Colonic mucosa (tissue), 4 donors: ENCODE data around the gene CRISPLD2. TPM values are rescaled to one million over a fixed set of nuclear protein-coding genes. Genes with fewer than 3 reads are reported as not detected.

Source experiments
- DNase-seq: peaks from one replicate; pipeline ENCODE4 v3.0.0-alpha.2; 2020
- H3K27ac ChIP-seq: fragments of 200-600 bp; one replicate; pipeline ENCODE4 v1.8.0; 2021
- H3K27me3 ChIP-seq: fragments of 200-600 bp; one replicate; pipeline ENCODE4 v1.8.0; 2021
- H3K36me3 ChIP-seq: fragments of 200-600 bp; one replicate; pipeline ENCODE4 v1.8.0; 2021
- H3K4me1 ChIP-seq: fragments of 200-600 bp; one replicate; pipeline ENCODE4 v1.8.0; 2021; ENCODE audit warnings: mild to moderate bottlenecking
- H3K4me3 ChIP-seq: fragments of 200-600 bp; one replicate; pipeline ENCODE4 v1.8.0; 2021
- H3K9ac ChIP-seq, 2 donors: one replicate each; pipeline ENCODE4 v1.7.0; 2013; ENCODE audit warnings: control low read depth in 2 of 2, low read depth in 2 of 2, low read length in 2 of 2
- H3K9me3 ChIP-seq: fragments of 200-600 bp; one replicate; pipeline ENCODE4 v1.8.0; 2021
- intact Hi-C: fragments of 100-400 bp; cut with DNase I; formaldehyde crosslinking; loops from one replicate; pipeline ENCODE4 v1.14.1; 2022
- total RNA-seq, 2 donors: library from RNA; stranded (reverse); fragmentation: NEBNext Ultra II Directional in 1 of 2; extraction: Animal tissue kit (Norgen Biotek cat#: 25700) in 1 of 2; gene quantifications; one replicate each; pipeline ENCODE4 v1.2.1, GENCODE V29; 2021
- TF ChIP-seq, protein P1 (sequence below): fragments of 200-600 bp; IDR thresholded peaks from one replicate; pipeline ENCODE4 v1.8.0; 2022; ENCODE audit warnings: antibody characterized with exemption, mild to moderate bottlenecking
- donor health status: healthy.
- donor health status: DM: no; HTN: no; CAD: no.
- donor health status: DM: no; HTN: no; CAD: no.

The CRISPLD2 gene
- total RNA-seq, 2 donors from 2014 or later = 10.4 to 37.9 TPM

DNA sequence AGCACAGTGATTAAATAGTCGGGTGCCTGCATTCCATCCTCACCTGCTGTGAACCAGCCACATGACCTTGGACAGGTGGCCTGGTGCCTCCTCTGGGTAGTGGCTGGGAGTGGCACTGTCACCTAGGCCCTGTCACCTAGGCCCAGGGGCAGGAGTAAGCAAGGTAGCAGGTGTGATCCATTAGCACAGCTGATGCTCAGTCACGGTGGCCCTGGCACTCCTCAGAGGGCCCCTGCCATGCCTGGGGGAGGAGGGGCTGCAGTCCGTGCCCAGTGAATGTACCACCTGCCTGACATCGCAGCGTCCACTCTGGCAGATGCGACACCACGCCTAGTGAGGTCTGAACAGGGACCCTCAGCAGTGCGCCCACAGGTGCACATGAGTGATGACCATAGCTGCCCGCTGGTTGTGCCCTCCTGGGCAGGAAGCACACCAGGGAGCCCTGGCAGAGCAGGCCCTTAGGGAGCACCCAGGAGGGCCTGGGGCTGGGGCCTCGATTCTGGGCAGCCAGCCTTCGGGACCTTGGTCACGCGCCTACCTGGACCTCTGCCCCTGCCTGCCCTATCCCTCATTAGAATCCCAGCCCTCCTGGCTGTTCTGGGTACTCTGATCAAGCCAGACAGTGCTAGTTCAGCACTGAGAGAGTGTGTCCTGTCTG lies 33.1 kb upstream of the CRISPLD2 start:
- TF ChIP-seq, protein P1, sequence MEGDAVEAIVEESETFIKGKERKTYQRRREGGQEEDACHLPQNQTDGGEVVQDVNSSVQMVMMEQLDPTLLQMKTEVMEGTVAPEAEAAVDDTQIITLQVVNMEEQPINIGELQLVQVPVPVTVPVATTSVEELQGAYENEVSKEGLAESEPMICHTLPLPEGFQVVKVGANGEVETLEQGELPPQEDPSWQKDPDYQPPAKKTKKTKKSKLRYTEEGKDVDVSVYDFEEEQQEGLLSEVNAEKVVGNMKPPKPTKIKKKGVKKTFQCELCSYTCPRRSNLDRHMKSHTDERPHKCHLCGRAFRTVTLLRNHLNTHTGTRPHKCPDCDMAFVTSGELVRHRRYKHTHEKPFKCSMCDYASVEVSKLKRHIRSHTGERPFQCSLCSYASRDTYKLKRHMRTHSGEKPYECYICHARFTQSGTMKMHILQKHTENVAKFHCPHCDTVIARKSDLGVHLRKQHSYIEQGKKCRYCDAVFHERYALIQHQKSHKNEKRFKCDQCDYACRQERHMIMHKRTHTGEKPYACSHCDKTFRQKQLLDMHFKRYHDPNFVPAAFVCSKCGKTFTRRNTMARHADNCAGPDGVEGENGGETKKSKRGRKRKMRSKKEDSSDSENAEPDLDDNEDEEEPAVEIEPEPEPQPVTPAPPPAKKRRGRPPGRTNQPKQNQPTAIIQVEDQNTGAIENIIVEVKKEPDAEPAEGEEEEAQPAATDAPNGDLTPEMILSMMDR = no peak
- peak overlapping the region in 1 of 2 donors; percentile 21 for H3K9ac ChIP-seq
- no peaks in the 10 kb centered on the region for H3K27me3 ChIP-seq
- no peaks in the 10 kb centered on the region for H3K36me3 ChIP-seq
- intact Hi-C loops = no loop called here
- H3K4me3 ChIP-seq = no peak overlapping the region
- DNase-seq = peak; percentile 36
- H3K4me1 ChIP-seq = peaks cover 14% of the 10 kb centered on the region
- no peaks in the 10 kb centered on the region for H3K9me3 ChIP-seq
- H3K27ac ChIP-seq = no peak overlapping the region

DNA sequence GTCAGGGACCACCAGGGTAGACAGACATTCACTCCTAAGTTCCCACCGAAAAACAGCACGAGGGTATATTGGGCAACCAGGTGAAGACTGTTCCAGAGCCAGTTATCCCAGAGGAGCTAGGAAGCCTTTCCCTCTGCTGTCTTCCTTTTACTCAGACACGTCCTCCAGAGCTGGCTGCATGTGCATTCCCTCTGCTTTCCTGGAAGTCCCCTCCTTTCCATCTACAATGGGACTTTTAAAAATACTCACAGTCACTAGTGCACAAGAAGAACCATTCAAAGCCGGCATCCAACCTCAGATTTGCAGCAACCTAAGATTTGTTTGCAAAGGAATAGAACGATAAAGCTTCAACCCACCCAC lies 32.5 kb upstream of the CRISPLD2 start:
- TF ChIP-seq, protein P1 = no peak
- peaks cover 14% of the 10 kb centered on the region for H3K4me1 ChIP-seq
- no peak overlapping the region for H3K27ac ChIP-seq
- no peak overlapping the region for H3K9ac ChIP-seq
- no peak for DNase-seq
- no peak overlapping the region for H3K4me3 ChIP-seq
- no peaks in the 10 kb centered on the region for H3K36me3 ChIP-seq
- no peaks in the 10 kb centered on the region for H3K9me3 ChIP-seq
- no peaks in the 10 kb centered on the region for H3K27me3 ChIP-seq
- intact Hi-C loops = no loop called here

DNA sequence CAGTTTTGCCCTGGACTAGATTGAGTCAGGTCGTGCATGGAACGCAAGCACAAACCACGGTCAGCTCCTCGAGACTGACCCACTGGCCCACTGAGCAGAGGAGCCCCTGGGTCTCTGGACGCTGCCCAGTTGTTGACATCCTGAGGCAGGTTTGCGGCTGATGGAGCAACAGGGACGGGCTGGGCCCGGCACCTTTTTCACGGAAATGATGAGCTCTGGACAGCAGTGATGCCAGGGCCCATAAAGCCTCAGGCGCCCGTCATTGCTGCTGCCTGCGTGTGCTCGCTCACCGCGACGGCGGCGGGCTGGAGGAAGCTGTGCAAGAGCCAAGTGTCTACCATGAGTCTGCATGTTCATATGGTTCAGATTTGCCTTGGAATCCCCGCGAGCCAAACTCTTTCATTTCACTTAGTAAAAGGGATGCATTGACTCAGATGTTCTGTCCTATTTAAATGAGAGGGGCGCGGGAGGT lies 30.8 kb upstream of the CRISPLD2 start:
- intact Hi-C loops = no loop called here
- Histone ChIP-seq H3K27ac (no peak overlapping the region), H3K4me3 (no peak overlapping the region), H3K9ac (no peak overlapping the region), H3K36me3 (no peaks in the 10 kb centered on the region), H3K4me1 (peaks cover 14% of the 10 kb centered on the region), H3K27me3 (no peaks in the 10 kb centered on the region), H3K9me3 (no peaks in the 10 kb centered on the region)
- DNase-seq = no peak
- TF ChIP-seq, protein P1 = no peak

DNA sequence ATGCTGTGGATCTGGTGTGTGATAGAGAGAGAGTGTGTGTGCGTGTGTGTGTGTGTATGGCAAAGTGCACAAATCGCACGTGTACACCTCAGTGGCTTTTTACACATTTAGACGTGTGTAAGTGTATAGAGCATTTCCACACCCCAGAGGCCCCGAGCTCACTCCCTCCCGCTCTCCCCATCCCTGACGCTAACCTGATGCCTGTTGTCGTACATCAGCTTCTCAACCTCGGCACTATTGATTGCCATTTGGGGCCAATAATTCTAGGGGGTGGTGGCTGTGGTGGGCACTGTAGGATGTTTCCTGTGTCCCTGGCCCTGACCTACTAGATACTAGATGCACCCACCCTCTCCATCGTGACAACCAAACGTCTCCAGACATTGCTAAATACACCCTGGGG lies 30.4 kb upstream of the CRISPLD2 start:
- H3K9me3 ChIP-seq = no peaks in the 10 kb centered on the region
- DNase-seq = no peak
- peaks cover 14% of the 10 kb centered on the region for H3K4me1 ChIP-seq
- H3K27me3 ChIP-seq = no peaks in the 10 kb centered on the region
- TF ChIP-seq, protein P1 = no peak
- no peak overlapping the region for H3K9ac ChIP-seq
- H3K4me3 ChIP-seq = no peak overlapping the region
- intact Hi-C loops = no loop called here
- no peak overlapping the region for H3K27ac ChIP-seq
- H3K36me3 ChIP-seq = no peaks in the 10 kb centered on the region

DNA sequence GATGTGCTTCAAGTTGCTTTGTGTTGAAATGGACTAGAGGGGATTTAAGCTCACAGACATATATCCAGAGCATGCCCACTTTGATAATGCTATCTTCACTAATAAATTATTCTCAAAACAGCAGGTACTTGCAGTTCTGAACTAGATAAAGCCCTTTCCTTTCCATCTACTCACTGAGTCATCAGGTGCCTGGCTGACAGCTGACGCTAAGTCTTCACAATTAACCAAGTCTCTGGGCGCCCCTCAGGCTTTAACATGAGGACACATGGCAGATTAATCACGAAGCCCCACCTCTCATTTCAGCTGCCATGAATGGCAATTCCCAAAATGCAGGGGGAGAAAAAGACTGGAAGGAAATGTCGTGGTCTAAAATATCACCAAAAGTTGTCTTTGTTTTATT lies 29.5 kb upstream of the CRISPLD2 start:
- Histone ChIP-seq H3K27me3 (no peaks in the 10 kb centered on the region), H3K36me3 (no peaks in the 10 kb centered on the region), H3K9ac (no peak overlapping the region), H3K27ac (no peak overlapping the region), H3K4me1 (peaks cover 14% of the 10 kb centered on the region), H3K4me3 (no peak overlapping the region), H3K9me3 (no peaks in the 10 kb centered on the region)
- DNase-seq = no peak
- TF ChIP-seq, protein P1 = no peak
- intact Hi-C loops = no loop called here
